ENCODE results near the gene SCN7A. TPM values are rescaled to one million over a fixed set of nuclear protein-coding genes. Genes with fewer than 3 reads are reported as not detected.

Gene SCN7A
- total RNA-seq, 2 experiments from 2014 or later: not detected

GRCh38 chr2:166448106-166448505, 45.9 kb downstream of the SCN7A start:
- ChIA-PET CTCF (ENCODE audit: unreplicated experiment) (no interaction called here), POLR2A (interaction anchor here (1.2 kb wide), 1 partner anchor 14 kb away, joined by 3 read pairs; no protein-coding TSS in a partner anchor)
- TF ChIP-seq EZH2phosphoT487 (IDR thresholded peaks at IDR 0.05; ENCODE audit: borderline replicate concordance, low read depth, low read length): no peak
- TF ChIP-seq CTCF (conservative IDR thresholded peaks at IDR 0.05; ENCODE audit: low read length): no peak
- Histone ChIP-seq H3K4me1 (ENCODE audit: insufficient read depth, low read length, poor library complexity, severe bottlenecking) (no peaks in the 10 kb centered on the region), H3K4me2 (ENCODE audit: low read length) (no peak overlapping the region), H3K36me3 (ENCODE audit: insufficient read depth, low read length) (no peaks in the 10 kb centered on the region), H3K27ac (ENCODE audit: low read depth, low read length, poor library complexity, severe bottlenecking) (no peak overlapping the region), H3K9me2 (ENCODE audit: insufficient read depth, low read length) (no peaks in the 10 kb centered on the region), H3K79me2 (ENCODE audit: insufficient read depth, low read depth, low read length) (no peaks in the 10 kb centered on the region), H3K9me3 (ENCODE audit: low read length) (no peaks in the 10 kb centered on the region), H3K4me3 (ENCODE audit: low read depth, low read length, poor library complexity, severe bottlenecking) (no peak overlapping the region), H4K20me1 (ENCODE audit: insufficient read depth, low read length) (no peaks in the 10 kb centered on the region), H2AFZ (ENCODE audit: low read length) (no peak overlapping the region)
- no TSS peak for BruUV-seq (replicated peaks)
- intact Hi-C loops (cut with micrococcal nuclease; ENCODE audit: unreplicated experiment): no loop called here
- DNase-seq (ENCODE audit: low spot score): no peak

- intact Hi-C loops (cut with micrococcal nuclease; ENCODE audit: unreplicated experiment): no loop called here
- H3K4me3 ChIP-seq (ENCODE audit: low read depth, low read length, poor library complexity, severe bottlenecking): no peak overlapping the region
- H3K4me2 ChIP-seq (ENCODE audit: low read length): no peak overlapping the region
- no peaks in the 10 kb centered on the region for H3K4me1 ChIP-seq (ENCODE audit: insufficient read depth, low read length, poor library complexity, severe bottlenecking)
- CTCF ChIA-PET (ENCODE audit: unreplicated experiment): no interaction called here
- no peak for DNase-seq (ENCODE audit: low spot score)
- H2AFZ ChIP-seq (ENCODE audit: low read length): no peak overlapping the region
- no peaks in the 10 kb centered on the region for H4K20me1 ChIP-seq (ENCODE audit: insufficient read depth, low read length)
- POLR2A ChIA-PET: no interaction called here
- H3K79me2 ChIP-seq (ENCODE audit: insufficient read depth, low read depth, low read length): no peaks in the 10 kb centered on the region
- H3K9me2 ChIP-seq (ENCODE audit: insufficient read depth, low read length): no peaks in the 10 kb centered on the region
- no peaks in the 10 kb centered on the region for H3K9me3 ChIP-seq (ENCODE audit: low read length)
- no peak for TF ChIP-seq EZH2phosphoT487 (IDR thresholded peaks at IDR 0.05; ENCODE audit: borderline replicate concordance, low read depth, low read length)
- no peak for TF ChIP-seq CTCF (conservative IDR thresholded peaks at IDR 0.05; ENCODE audit: low read length)
- no peak overlapping the region for H3K27ac ChIP-seq (ENCODE audit: low read depth, low read length, poor library complexity, severe bottlenecking)
- no peaks in the 10 kb centered on the region for H3K36me3 ChIP-seq (ENCODE audit: insufficient read depth, low read length)
- no TSS peak for BruUV-seq (replicated peaks)
Measured at GRCh38 chr2:166444306-166444705, 49.7 kb downstream of the SCN7A start.

- no peaks in the 10 kb centered on the region for H3K79me2 ChIP-seq (ENCODE audit: insufficient read depth, low read depth, low read length)
- H2AFZ ChIP-seq (ENCODE audit: low read length): no peak overlapping the region
- H3K9me2 ChIP-seq (ENCODE audit: insufficient read depth, low read length): no peaks in the 10 kb centered on the region
- H3K4me3 ChIP-seq (ENCODE audit: low read depth, low read length, poor library complexity, severe bottlenecking): no peak overlapping the region
- no peaks in the 10 kb centered on the region for H4K20me1 ChIP-seq (ENCODE audit: insufficient read depth, low read length)
- POLR2A ChIA-PET: interaction anchor here (0.6 kb wide), 1 partner anchor 128 kb away, joined by 3 read pairs; no protein-coding TSS in a partner anchor
- DNase-seq (ENCODE audit: low spot score): no peak
- no peaks in the 10 kb centered on the region for H3K9me3 ChIP-seq (ENCODE audit: low read length)
- CTCF ChIA-PET (ENCODE audit: unreplicated experiment): no interaction called here
- intact Hi-C loops (cut with micrococcal nuclease; ENCODE audit: unreplicated experiment): no loop called here
- BruUV-seq (replicated peaks): no TSS peak
- H3K4me2 ChIP-seq (ENCODE audit: low read length): no peak overlapping the region
- H3K36me3 ChIP-seq (ENCODE audit: insufficient read depth, low read length): no peaks in the 10 kb centered on the region
- TF ChIP-seq EZH2phosphoT487 (IDR thresholded peaks at IDR 0.05; ENCODE audit: borderline replicate concordance, low read depth, low read length) (no peak), CTCF (conservative IDR thresholded peaks at IDR 0.05; ENCODE audit: low read length) (no peak)
- no peak overlapping the region for H3K27ac ChIP-seq (ENCODE audit: low read depth, low read length, poor library complexity, severe bottlenecking)
- H3K4me1 ChIP-seq (ENCODE audit: insufficient read depth, low read length, poor library complexity, severe bottlenecking): no peaks in the 10 kb centered on the region
Measured at GRCh38 chr2:166440313-166440712, 53.7 kb downstream of the SCN7A start.

Measured in OCI-LY7 (cell line).